Gastrocnemius medialis (tissue), 4 donors: ENCODE results near the gene THBS3.

ENCODE experiments used
- CTCF ChIP-seq, 5 experiments: fragments of 450-650 bp in 3 of 5; fragments of 200-600 bp in 2 of 5; sonication (generic) in 2 of 5; IDR thresholded peaks in 4 of 5; conservative IDR thresholded peaks in 1 of 5; 1 replicate in 4 of 5; 2 replicates in 1 of 5; pipeline ENCODE4 v1.5.1; 2016 to 2019; ENCODE audit warnings: antibody characterized with exemption in 5 of 5, mild to moderate bottlenecking in 3 of 5, moderate library complexity in 3 of 5
- POLR2A ChIP-seq, 2 donors: fragments of 450-650 bp; IDR thresholded peaks; one replicate each; pipeline ENCODE4 v1.6.1; 2017; ENCODE audit warnings: antibody characterized with exemption in 2 of 2, mild to moderate bottlenecking in 2 of 2, moderate library complexity in 2 of 2

- TF ChIP-seq POLR2A (IDR thresholded peaks at IDR 0.05) (no peak), CTCF (IDR thresholded peaks at IDR 0.05 in 4 of 5, conservative IDR thresholded peaks at IDR 0.05 in 1 of 5) (no peak)
These were observed 32.3 kb downstream of the THBS3 start for GRCh38 chr1:155175281-155175926.
